GM18499 (cell line): Measurements from ENCODE around the gene TBCK.
A peak's percentile ranks its signal among the peaks of the same experiment; 100 is the strongest.
"Not testable (repeated sequence)": the region's sequence is repeated elsewhere in the genome, so short reads cannot be mapped to it uniquely, and the experiment has no call there.

Experiments
- ATAC-seq: cut with Tn5 transposase; IDR thresholded peaks from one replicate; pipeline ENCODE4 v1.9.1; 2021; ENCODE audit warnings: moderate number of reproducible peaks; ENCODE audit not compliant: insufficient read depth, unreplicated experiment

The TBCK gene

GRCh38 chr4:106140601-106141000 lies 175.4 kb downstream of the TBCK start:
- no peak for ATAC-seq

- ATAC-seq: no peak
Observed at GRCh38 chr4:106136777-106137331, 179.2 kb downstream of the TBCK start.

GRCh38 chr4:106132045-106132444 lies 184.0 kb downstream of the TBCK start:
- no peak for ATAC-seq

GRCh38 chr4:106126062-106126461 lies 189.9 kb downstream of the TBCK start:
- peak; percentile 65 for ATAC-seq

- not testable (repeated sequence) for ATAC-seq
Observed at GRCh38 chr4:106119949-106120555, 196.0 kb downstream of the TBCK start.

GRCh38 chr4:106116025-106116424 lies 200.0 kb downstream of the TBCK start:
- ATAC-seq: no peak

GRCh38 chr4:106114270-106114669 lies 201.7 kb downstream of the TBCK start:
- ATAC-seq: no peak

- not testable (repeated sequence) for ATAC-seq
Observed at GRCh38 chr4:106111778-106112469, 204.1 kb downstream of the TBCK start.

- ATAC-seq: no peak
Observed at GRCh38 chr4:106109929-106110328, 206.1 kb downstream of the TBCK start.

GRCh38 chr4:106105697-106106096 lies 210.3 kb downstream of the TBCK start:
- no peak for ATAC-seq

- no peak for ATAC-seq
Observed at GRCh38 chr4:106104276-106104675, 211.7 kb downstream of the TBCK start.

- no peak for ATAC-seq
Observed at GRCh38 chr4:106096454-106096853, 219.6 kb downstream of the TBCK start.

GRCh38 chr4:106095408-106095807 lies 220.6 kb downstream of the TBCK start:
- ATAC-seq: no peak

- ATAC-seq: no peak
Observed at GRCh38 chr4:106092361-106093040, 223.5 kb downstream of the TBCK start.

- no peak for ATAC-seq
Observed at GRCh38 chr4:106090826-106091225, 225.2 kb downstream of the TBCK start.

GRCh38 chr4:106083065-106083464 lies 232.9 kb downstream of the TBCK start:
- ATAC-seq: no peak

- no peak for ATAC-seq
Observed at GRCh38 chr4:106080376-106080775, 235.6 kb downstream of the TBCK start.

GRCh38 chr4:106079616-106080015 lies 236.4 kb downstream of the TBCK start:
- no peak for ATAC-seq

- no peak for ATAC-seq
Observed at GRCh38 chr4:106065018-106065417, 251.0 kb downstream of the TBCK start.

- ATAC-seq: no peak
Observed at GRCh38 chr4:106063009-106063408, 253.0 kb downstream of the TBCK start.

GRCh38 chr4:106062452-106062875 lies 253.5 kb downstream of the TBCK start:
- no peak for ATAC-seq
